Activated B cell treated with CpG ODN at 0.5 μM for 24 hours (primary cell): ENCODE results near the gene ATP5ME. TPM values are rescaled to one million over a fixed set of nuclear protein-coding genes. Genes with fewer than 3 reads are reported as not detected.

ENCODE experiments used
- ATAC-seq: fragments of 200-7000 bp; cut with Tn5 transposase; one replicate; pipeline ENCODE4 v1.10.0; 2021; ENCODE audit warnings: low read depth, mild to moderate bottlenecking, moderate library complexity
- CTCF ChIA-PET: fragments of 350-600 bp; sonication (Branson Sonifier 250); formaldehyde crosslinking; loops from one replicate; lab custom pipeline; 2021; ENCODE audit warnings: antibody characterized with exemption; lab: Charles Lee
- POLR2A ChIA-PET: fragments of 350-600 bp; sonication (Branson Sonifier 250); formaldehyde crosslinking; loops from one replicate; lab custom pipeline; 2021; ENCODE audit warnings: antibody characterized with exemption; lab: Charles Lee
- DNase-seq: peaks from one replicate; pipeline ENCODE4 v3.0.0; 2022
- H3K27ac Mint-ChIP-seq: one replicate; pipeline ENCODE4 v1.8.0; 2020; ENCODE audit warnings: mixed read lengths
- H3K27me3 Mint-ChIP-seq: one replicate; pipeline ENCODE4 v1.8.0; 2021; ENCODE audit warnings: mixed read lengths
- H3K36me3 Mint-ChIP-seq: one replicate; pipeline ENCODE4 v1.8.0; 2021; ENCODE audit warnings: low read depth, mixed read lengths
- H3K4me1 Mint-ChIP-seq: one replicate; pipeline ENCODE4 v1.8.0; 2021; ENCODE audit warnings: mixed read lengths
- H3K4me3 Mint-ChIP-seq: one replicate; pipeline ENCODE4 v1.8.0; 2020; ENCODE audit warnings: mild to moderate bottlenecking, mixed read lengths
- H3K9me3 Mint-ChIP-seq: one replicate; pipeline ENCODE4 v1.8.0; 2020; ENCODE audit warnings: mixed read lengths
- intact Hi-C: fragments of 100-400 bp; cut with micrococcal nuclease; formaldehyde crosslinking; loops from one replicate; pipeline ENCODE4 v1.15.1; 2024
- total RNA-seq: library from RNA; stranded (reverse); gene quantifications from 2 replicates; pipeline ENCODE4 v1.2.3, GENCODE V29; 2022
- TF ChIP-seq, protein P1 (sequence below): fragments of 200-600 bp; IDR thresholded peaks from one replicate; pipeline ENCODE4 v1.8.0; 2022; ENCODE audit warnings: antibody characterized with exemption, mild to moderate bottlenecking

The ATP5ME gene
- total RNA-seq, 1 donor from 2014 or later: 152 TPM

DNA sequence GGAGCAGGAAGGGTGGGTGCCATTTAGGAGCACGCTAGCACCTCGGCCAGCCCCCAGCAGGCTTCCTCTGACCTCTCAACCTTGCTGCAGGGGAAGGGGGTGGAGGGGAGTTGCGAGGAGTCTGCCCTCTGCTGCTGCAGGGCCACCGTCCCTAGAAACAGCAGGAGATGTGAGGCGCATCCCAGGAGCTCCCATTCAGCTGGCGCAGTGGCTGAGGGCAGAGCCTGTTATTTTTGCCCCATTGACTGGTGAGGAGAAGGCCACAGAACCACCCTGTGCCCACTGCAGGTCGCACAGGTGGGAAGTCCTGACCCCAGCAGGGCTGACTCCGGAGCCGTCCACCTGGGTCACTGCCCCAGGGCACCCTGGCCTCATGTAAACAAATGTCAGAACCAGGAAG lies 40.7 kb downstream of the ATP5ME start:
- ChIA-PET CTCF (no interaction called here), POLR2A (no interaction called here)
- DNase-seq (no peak), ATAC-seq (no peak)
- Mint-ChIP-seq H3K27me3 (no peaks in the 10 kb centered on the region), H3K4me3 (no peak overlapping the region), H3K27ac (no peak overlapping the region), H3K4me1 (no peaks in the 10 kb centered on the region), H3K9me3 (peaks cover 7% of the 10 kb centered on the region), H3K36me3 (no peaks in the 10 kb centered on the region)
- intact Hi-C loops: no loop called here
- TF ChIP-seq, protein P1, sequence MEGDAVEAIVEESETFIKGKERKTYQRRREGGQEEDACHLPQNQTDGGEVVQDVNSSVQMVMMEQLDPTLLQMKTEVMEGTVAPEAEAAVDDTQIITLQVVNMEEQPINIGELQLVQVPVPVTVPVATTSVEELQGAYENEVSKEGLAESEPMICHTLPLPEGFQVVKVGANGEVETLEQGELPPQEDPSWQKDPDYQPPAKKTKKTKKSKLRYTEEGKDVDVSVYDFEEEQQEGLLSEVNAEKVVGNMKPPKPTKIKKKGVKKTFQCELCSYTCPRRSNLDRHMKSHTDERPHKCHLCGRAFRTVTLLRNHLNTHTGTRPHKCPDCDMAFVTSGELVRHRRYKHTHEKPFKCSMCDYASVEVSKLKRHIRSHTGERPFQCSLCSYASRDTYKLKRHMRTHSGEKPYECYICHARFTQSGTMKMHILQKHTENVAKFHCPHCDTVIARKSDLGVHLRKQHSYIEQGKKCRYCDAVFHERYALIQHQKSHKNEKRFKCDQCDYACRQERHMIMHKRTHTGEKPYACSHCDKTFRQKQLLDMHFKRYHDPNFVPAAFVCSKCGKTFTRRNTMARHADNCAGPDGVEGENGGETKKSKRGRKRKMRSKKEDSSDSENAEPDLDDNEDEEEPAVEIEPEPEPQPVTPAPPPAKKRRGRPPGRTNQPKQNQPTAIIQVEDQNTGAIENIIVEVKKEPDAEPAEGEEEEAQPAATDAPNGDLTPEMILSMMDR: no peak

DNA sequence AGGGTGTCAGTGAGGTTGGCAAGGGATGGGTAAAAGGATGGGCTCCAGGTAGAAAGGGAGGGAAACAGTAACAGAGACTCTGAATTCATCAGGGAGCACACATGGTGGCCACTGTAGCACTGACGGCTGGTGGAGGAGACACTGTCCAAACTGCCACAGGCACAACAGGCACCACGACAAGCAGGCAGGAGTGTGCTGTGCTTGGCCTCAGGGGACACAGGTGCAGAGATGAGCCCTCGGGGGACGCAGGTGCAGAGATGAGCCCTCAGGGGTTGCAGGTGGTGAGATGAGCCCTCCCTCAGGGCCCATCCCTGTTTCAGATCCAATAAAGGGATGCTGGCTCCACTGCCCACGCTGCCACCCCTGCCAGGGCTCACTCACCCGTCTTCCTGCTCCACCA lies 41.1 kb downstream of the ATP5ME start:
- Mint-ChIP-seq H3K4me3 (no peak overlapping the region), H3K36me3 (no peaks in the 10 kb centered on the region), H3K27me3 (no peaks in the 10 kb centered on the region), H3K27ac (no peak overlapping the region), H3K9me3 (peaks cover 7% of the 10 kb centered on the region), H3K4me1 (no peaks in the 10 kb centered on the region)
- DNase-seq (no peak), ATAC-seq (no peak)
- ChIA-PET POLR2A (no interaction called here), CTCF (no interaction called here)
- intact Hi-C loops: no loop called here
- TF ChIP-seq, protein P1: no peak

DNA sequence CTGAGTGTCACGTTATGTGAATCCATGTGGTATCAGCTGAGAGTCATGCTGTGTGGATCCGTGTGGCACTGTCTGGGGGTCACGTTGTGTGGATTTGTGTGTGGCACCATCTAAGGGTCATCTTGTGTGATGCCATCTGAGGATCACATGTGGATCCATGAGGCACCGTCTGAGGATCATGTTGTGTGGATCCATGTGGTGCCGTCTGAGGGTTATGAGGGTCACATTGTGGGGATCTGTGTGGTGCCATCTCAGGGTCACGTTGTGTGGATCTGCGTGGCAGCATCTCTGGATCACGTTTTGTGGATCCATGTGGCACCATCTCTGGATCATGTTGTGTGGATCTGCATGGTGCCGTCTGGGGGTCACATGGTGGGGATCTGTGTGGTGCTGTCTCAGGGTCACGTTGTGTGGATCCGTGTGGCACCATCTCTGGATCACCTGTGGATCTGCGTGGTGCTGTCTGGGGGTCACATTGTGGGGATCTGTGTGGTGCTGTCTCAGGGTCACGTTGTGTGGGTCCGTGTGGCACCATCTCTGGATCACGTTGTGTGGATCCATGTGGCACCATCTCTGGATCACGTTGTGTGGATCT lies 41.8 kb downstream of the ATP5ME start:
- intact Hi-C loops: no loop called here
- ChIA-PET POLR2A (no interaction called here), CTCF (no interaction called here)
- Mint-ChIP-seq H3K27me3 (no peaks in the 10 kb centered on the region), H3K4me3 (no peak overlapping the region), H3K4me1 (no peaks in the 10 kb centered on the region), H3K36me3 (no peaks in the 10 kb centered on the region), H3K9me3 (peaks cover 7% of the 10 kb centered on the region), H3K27ac (no peak overlapping the region)
- DNase-seq: no peak
- ATAC-seq: no peak
- TF ChIP-seq, protein P1: no peak

DNA sequence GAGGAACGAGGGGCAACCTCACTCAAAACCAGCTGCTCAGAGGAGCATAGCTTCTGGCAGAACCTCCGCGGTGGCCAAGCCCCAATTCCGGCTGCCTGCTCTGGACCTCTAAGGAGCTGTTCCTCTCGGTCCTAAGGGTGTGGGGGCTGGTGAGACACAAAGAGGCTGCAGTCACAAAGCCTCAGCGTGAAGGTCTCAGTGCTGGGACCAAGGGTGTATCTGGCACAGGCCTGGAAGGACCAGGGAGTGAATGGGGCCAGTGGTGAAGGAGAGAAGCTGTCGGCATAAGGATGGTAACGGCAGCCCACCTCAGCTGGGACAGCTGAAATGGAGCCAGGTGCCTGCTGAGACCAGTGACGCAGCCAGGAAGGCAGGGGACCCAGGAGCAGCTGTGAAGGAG lies 43.4 kb downstream of the ATP5ME start:
- ChIA-PET POLR2A (no interaction called here), CTCF (no interaction called here)
- Mint-ChIP-seq H3K4me3 (no peak overlapping the region), H3K27ac (no peak overlapping the region), H3K36me3 (no peaks in the 10 kb centered on the region), H3K27me3 (no peaks in the 10 kb centered on the region), H3K9me3 (peaks cover 7% of the 10 kb centered on the region), H3K4me1 (no peaks in the 10 kb centered on the region)
- TF ChIP-seq, protein P1: no peak
- intact Hi-C loops: no loop called here
- ATAC-seq (no peak), DNase-seq (no peak)

DNA sequence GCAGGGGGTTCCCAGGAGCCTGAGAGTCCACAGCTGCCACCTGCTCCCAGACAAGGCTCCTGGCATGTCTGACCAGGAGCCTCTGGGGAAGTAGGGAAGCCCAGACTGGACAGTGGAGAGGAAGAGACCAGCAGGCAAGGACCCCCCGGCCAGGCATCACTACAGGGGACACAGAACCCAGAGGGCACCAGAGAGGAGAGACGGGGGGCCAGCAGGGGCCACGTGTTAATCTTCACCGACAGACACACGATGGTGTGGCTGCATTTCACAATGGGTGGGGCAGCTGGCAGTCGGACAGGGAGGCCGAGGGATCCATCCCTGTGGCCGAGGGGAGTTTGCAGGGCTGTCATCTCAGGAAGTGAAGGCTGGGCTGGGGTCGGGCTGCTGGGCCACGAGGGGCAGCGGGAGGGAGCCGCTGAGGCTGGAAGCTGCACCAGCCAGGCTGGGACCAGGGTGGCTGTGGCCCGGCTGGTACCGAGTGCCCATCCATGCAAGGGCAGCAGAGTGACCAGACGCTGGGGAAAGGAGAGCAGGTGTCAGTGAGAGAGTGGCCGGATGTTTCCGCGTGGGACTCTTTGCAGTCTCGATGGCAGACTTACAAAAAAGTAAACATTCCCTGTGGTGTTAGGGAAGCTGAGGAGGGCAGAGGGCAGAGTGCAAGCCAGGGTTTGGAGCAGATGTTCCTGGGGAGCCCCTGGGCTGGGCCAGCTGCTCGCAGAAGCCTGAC lies 44.0 kb downstream of the ATP5ME start:
- TF ChIP-seq, protein P1: no peak
- Mint-ChIP-seq H3K36me3 (no peaks in the 10 kb centered on the region), H3K27ac (no peak overlapping the region), H3K27me3 (no peaks in the 10 kb centered on the region), H3K4me1 (no peaks in the 10 kb centered on the region), H3K9me3 (peaks cover 7% of the 10 kb centered on the region), H3K4me3 (no peak overlapping the region)
- intact Hi-C loops: no loop called here
- no peak for ATAC-seq
- ChIA-PET CTCF (no interaction called here), POLR2A (no interaction called here)
- DNase-seq: no peak
